Cardiac septum (tissue), 1 donor: ENCODE data around the gene AKT3. TPM values are rescaled to one million over a fixed set of nuclear protein-coding genes. Genes with fewer than 3 reads are reported as not detected.

Experiments used
- DNase-seq: peaks from one replicate; pipeline ENCODE4 v3.0.0-alpha.2; 2020; ENCODE audit warnings: low spot score
- intact Hi-C: fragments of 100-400 bp; cut with DNase I; formaldehyde crosslinking; loops from one replicate; pipeline ENCODE4 v1.14.0; 2022
- total RNA-seq: library from RNA; stranded (reverse); fragmentation: NEBNext Ultra II Directional; extraction: Animal tissue kit (Norgen Biotek cat#: 25700); gene quantifications from one replicate; pipeline ENCODE4 v1.2.1, GENCODE V29; 2021
- donor health status: DM: no; HTN: no; CAD: no.

Gene AKT3
- total RNA-seq, 1 donor from 2014 or later: 24.4 TPM

- intact Hi-C loops: no loop called here
- no peak for DNase-seq
These were observed 388.3 kb downstream of the AKT3 start for GRCh38 chr1:243461700-243462099.

- no peak for DNase-seq
- intact Hi-C loops: no loop called here
These were observed 391.0 kb downstream of the AKT3 start for GRCh38 chr1:243459059-243459458.

- intact Hi-C loops: no loop called here
- no peak for DNase-seq
These were observed 392.6 kb downstream of the AKT3 start for GRCh38 chr1:243457363-243457982.

GRCh38 chr1:243455760-243456651 is 394.0 kb downstream of the AKT3 start:
- no peak for DNase-seq
- intact Hi-C loops: no loop called here

- intact Hi-C loops: no loop called here
- DNase-seq: no peak
These were observed 395.6 kb downstream of the AKT3 start for GRCh38 chr1:243454328-243454997.

GRCh38 chr1:243452092-243452491 is 398.0 kb downstream of the AKT3 start:
- intact Hi-C loops: no loop called here

GRCh38 chr1:243449373-243449772 is 400.7 kb downstream of the AKT3 start:
- DNase-seq: no peak
- intact Hi-C loops: no loop called here

More at GRCh38 chr1:243452092-243452491, 398.0 kb downstream of the AKT3 start:
- DNase-seq: no peak

- intact Hi-C loops: no loop called here
- no peak for DNase-seq
These were observed 402.2 kb downstream of the AKT3 start for GRCh38 chr1:243447844-243448243.

GRCh38 chr1:243447347-243447746 is 402.7 kb downstream of the AKT3 start:
- intact Hi-C loops: no loop called here
- DNase-seq: no peak

- intact Hi-C loops: no loop called here
- no peak for DNase-seq
These were observed 406.5 kb downstream of the AKT3 start for GRCh38 chr1:243443557-243443956.

- intact Hi-C loops: no loop called here
- no peak for DNase-seq
These were observed 408.4 kb downstream of the AKT3 start for GRCh38 chr1:243441601-243442000.

GRCh38 chr1:243440406-243440805 is 409.6 kb downstream of the AKT3 start:
- no peak for DNase-seq
- intact Hi-C loops: no loop called here

- intact Hi-C loops: no loop called here
- no peak for DNase-seq
These were observed 411.2 kb downstream of the AKT3 start for GRCh38 chr1:243438815-243439214.

Other genes starting within 250 kb of the AKT3 start
- gene ZBTB18, start 201.0 kb upstream of the AKT3 start, total RNA-seq: 18.0 TPM